SK-N-SH treated with all-trans-retinoic acid at 6 μM for 48 hours (cell line): ENCODE results near the gene PLB1.

Experiments
- ARNTL ChIP-seq: fragments of 450-650 bp; formaldehyde crosslinking; IDR thresholded peaks from 2 replicates; pipeline ENCODE4 v1.5.0; 2020; ENCODE audit warnings: low read depth, mild to moderate bottlenecking, moderate library complexity, borderline replicate concordance
- BACH2 ChIP-seq: fragments of 250-450 bp; sonication (Bioruptor Pico); IDR thresholded peaks from 2 replicates; pipeline ENCODE4 v1.9.0; 2021; ENCODE audit warnings: mild to moderate bottlenecking, borderline replicate concordance
- CSDC2 ChIP-seq: fragments of 250-450 bp; sonication (Bioruptor Pico); IDR thresholded peaks from 2 replicates; pipeline ENCODE4 v1.5.0; 2020; ENCODE audit warnings: mild to moderate bottlenecking, moderate library complexity
- ESRRG ChIP-seq: fragments of 250-450 bp; sonication (Bioruptor Pico); IDR thresholded peaks from 2 replicates; pipeline ENCODE4 v1.6.1; 2021; ENCODE audit warnings: mild to moderate bottlenecking
- GLIS3 ChIP-seq: fragments of 250-450 bp; sonication (Bioruptor Pico); IDR thresholded peaks from 2 replicates; pipeline ENCODE4 v1.5.0; 2020; ENCODE audit warnings: mild to moderate bottlenecking, moderate library complexity
- ZFP30 ChIP-seq: fragments of 450-650 bp; formaldehyde crosslinking; IDR thresholded peaks from 2 replicates; pipeline ENCODE4 v1.5.0; 2022; ENCODE audit warnings: mild to moderate bottlenecking, moderate library complexity
- TF ChIP-seq, protein P1 (sequence below): fragments of 250-450 bp; sonication (Bioruptor Pico); IDR thresholded peaks from 2 replicates; pipeline ENCODE4 v1.8.0; 2020; ENCODE audit warnings: mild to moderate bottlenecking, moderate library complexity, borderline replicate concordance
- TF ChIP-seq, protein P2 (sequence below): fragments of 250-450 bp; sonication (Bioruptor Pico); IDR thresholded peaks from 2 replicates; pipeline ENCODE4 v1.5.1; 2020; ENCODE audit warnings: low read depth, mild to moderate bottlenecking, moderate library complexity

DNA sequence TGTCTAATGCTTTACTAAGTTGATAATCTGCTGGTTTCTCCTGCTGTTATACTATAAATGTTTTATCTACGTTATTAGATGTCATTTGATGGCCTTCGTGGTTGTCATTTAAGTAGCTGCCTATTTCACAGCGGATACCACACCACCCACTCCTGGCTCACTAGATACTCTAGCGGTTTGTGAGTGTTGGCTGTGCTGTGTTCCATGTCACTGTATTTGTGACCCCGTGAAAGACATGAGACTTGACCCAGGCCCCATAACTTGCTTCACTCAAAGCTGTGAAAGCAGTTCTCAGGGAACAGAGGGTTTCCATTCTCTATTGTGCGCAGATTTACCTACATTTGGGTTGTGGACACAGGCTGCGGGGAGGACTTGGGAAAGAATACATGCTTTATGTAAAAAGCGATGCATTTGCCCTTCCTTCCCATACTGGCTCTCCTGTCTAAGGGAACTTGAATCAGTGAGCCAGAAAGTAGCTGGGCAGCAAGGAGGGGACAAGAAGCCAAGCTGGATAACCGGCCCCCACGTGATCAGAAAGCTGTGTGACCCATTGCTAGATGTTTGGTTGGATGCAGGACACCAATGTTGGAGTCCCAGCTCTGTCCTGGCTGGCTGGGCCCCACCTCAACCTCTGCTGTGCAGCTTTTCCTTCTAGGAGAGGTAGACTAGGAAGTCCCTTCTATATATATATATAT, 52.2 kb downstream of the PLB1 start:
- no peak for TF ChIP-seq ARNTL (CRISPR knock-in tag)
- no peak for TF ChIP-seq GLIS3 (CRISPR knock-in tag)
- no peak for TF ChIP-seq BACH2
- TF ChIP-seq, protein P1, sequence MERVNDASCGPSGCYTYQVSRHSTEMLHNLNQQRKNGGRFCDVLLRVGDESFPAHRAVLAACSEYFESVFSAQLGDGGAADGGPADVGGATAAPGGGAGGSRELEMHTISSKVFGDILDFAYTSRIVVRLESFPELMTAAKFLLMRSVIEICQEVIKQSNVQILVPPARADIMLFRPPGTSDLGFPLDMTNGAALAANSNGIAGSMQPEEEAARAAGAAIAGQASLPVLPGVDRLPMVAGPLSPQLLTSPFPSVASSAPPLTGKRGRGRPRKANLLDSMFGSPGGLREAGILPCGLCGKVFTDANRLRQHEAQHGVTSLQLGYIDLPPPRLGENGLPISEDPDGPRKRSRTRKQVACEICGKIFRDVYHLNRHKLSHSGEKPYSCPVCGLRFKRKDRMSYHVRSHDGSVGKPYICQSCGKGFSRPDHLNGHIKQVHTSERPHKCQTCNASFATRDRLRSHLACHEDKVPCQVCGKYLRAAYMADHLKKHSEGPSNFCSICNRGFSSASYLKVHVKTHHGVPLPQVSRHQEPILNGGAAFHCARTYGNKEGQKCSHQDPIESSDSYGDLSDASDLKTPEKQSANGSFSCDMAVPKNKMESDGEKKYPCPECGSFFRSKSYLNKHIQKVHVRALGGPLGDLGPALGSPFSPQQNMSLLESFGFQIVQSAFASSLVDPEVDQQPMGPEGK, result no peak
- TF ChIP-seq CSDC2 (CRISPR knock-in tag), result no peak
- no peak for TF ChIP-seq ESRRG (CRISPR knock-in tag)
- TF ChIP-seq ZFP30 (CRISPR knock-in tag), result no peak
- TF ChIP-seq, protein P2, sequence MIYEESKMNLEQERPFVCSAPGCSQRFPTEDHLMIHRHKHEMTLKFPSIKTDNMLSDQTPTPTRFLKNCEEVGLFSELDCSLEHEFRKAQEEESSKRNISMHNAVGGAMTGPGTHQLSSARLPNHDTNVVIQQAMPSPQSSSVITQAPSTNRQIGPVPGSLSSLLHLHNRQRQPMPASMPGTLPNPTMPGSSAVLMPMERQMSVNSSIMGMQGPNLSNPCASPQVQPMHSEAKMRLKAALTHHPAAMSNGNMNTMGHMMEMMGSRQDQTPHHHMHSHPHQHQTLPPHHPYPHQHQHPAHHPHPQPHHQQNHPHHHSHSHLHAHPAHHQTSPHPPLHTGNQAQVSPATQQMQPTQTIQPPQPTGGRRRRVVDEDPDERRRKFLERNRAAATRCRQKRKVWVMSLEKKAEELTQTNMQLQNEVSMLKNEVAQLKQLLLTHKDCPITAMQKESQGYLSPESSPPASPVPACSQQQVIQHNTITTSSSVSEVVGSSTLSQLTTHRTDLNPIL (CRISPR knock-in tag), result no peak
